ENCODE measurements around the gene DCAF8L2.

DNA sequence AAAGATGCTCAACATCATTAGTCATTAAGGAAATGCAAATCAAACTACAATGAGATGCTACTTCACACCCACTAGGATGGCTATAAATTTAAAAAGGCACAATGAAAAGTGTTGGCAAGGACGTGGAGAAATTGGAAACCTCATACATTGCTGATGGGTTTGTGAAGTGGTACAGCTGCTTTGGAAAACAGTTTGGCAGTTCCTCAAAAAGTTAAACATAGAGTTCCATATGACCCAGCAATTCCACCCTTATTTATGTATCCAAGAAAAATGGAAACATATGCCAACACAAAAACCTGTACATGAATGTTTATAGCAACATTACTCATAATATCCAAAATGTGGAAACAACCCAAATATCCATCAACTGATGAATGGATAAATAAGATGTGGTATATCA lies 116.4 kb downstream of the DCAF8L2 start:
- TF ChIP-seq POLR2A (IDR thresholded peaks at IDR 0.05) = no peak
- TF ChIP-seq, protein P1, sequence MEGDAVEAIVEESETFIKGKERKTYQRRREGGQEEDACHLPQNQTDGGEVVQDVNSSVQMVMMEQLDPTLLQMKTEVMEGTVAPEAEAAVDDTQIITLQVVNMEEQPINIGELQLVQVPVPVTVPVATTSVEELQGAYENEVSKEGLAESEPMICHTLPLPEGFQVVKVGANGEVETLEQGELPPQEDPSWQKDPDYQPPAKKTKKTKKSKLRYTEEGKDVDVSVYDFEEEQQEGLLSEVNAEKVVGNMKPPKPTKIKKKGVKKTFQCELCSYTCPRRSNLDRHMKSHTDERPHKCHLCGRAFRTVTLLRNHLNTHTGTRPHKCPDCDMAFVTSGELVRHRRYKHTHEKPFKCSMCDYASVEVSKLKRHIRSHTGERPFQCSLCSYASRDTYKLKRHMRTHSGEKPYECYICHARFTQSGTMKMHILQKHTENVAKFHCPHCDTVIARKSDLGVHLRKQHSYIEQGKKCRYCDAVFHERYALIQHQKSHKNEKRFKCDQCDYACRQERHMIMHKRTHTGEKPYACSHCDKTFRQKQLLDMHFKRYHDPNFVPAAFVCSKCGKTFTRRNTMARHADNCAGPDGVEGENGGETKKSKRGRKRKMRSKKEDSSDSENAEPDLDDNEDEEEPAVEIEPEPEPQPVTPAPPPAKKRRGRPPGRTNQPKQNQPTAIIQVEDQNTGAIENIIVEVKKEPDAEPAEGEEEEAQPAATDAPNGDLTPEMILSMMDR (IDR thresholded peaks at IDR 0.05) = no peak
